ENCODE data around the gene IRF2BP2. TPM values are rescaled to one million over a fixed set of nuclear protein-coding genes. Genes with fewer than 3 reads are reported as not detected.
"Not testable (repeated sequence)": the region's sequence is repeated elsewhere in the genome, so short reads cannot be mapped to it uniquely, and the experiment has no call there.

Gene IRF2BP2
- total and polyA plus RNA-seq, 4 donors = 49.3 to 197 (median 110) TPM

- Histone ChIP-seq H3K9ac (ENCODE audit: insufficient read depth in 1 of 2, low read length in 2 of 2) (no peak overlapping the region), H3K27me3 (ENCODE audit: control insufficient read depth in 3 of 3, insufficient read depth in 3 of 3, low read length in 2 of 3) (no peaks in the 10 kb centered on the region), H3K9me3 (ENCODE audit: control insufficient read depth in 4 of 4, insufficient read depth in 3 of 4, low read length in 3 of 4) (no peaks in the 10 kb centered on the region), H3K27ac (ENCODE audit: low read depth in 1 of 2, low read length in 1 of 2) (no peak overlapping the region), H3K36me3 (ENCODE audit: control insufficient read depth in 4 of 4, insufficient read depth in 4 of 4, low read length in 4 of 4) (no peaks in the 10 kb centered on the region), H3K4me3 (no peak overlapping the region), H3K4me1 (ENCODE audit: control insufficient read depth in 5 of 5, insufficient read depth in 5 of 5, low read length in 5 of 5) (peaks cover 0 to 10% (median 3%) of the 10 kb centered on the region in 5 donors)
- no peak for TF ChIP-seq CTCF (IDR thresholded peaks at IDR 0.05; ENCODE audit: control extremely low read depth, extremely low read depth)
- WGBS, 2 donors = 73 to 86% methylated on average over 4 of the region's 4 CpGs
- ATAC-seq (ENCODE audit: insufficient read depth, low FRiP score) = no peak
- no peak for DNase-seq
Measured at GRCh38 chr1:234638832-234639799, 29.1 kb upstream of the IRF2BP2 start.

- not testable (repeated sequence) for H3K27me3 ChIP-seq (ENCODE audit: control insufficient read depth in 3 of 3, insufficient read depth in 3 of 3, low read length in 2 of 3); H3K36me3 ChIP-seq (ENCODE audit: control insufficient read depth in 4 of 4, insufficient read depth in 4 of 4, low read length in 4 of 4); H3K27ac ChIP-seq (ENCODE audit: low read depth in 1 of 2, low read length in 1 of 2); H3K4me3 ChIP-seq; ATAC-seq (ENCODE audit: insufficient read depth, low FRiP score); H3K9me3 ChIP-seq (ENCODE audit: control insufficient read depth in 4 of 4, insufficient read depth in 3 of 4, low read length in 3 of 4); DNase-seq; H3K9ac ChIP-seq (ENCODE audit: insufficient read depth in 1 of 2, low read length in 2 of 2); H3K4me1 ChIP-seq (ENCODE audit: control insufficient read depth in 5 of 5, insufficient read depth in 5 of 5, low read length in 5 of 5)
- WGBS, 2 donors = 90 to 91% methylated on average over 9 of the region's 9 CpGs
Measured at GRCh38 chr1:234634922-234635321, 24.9 kb upstream of the IRF2BP2 start.

GRCh38 chr1:234634387-234634786, 24.4 kb upstream of the IRF2BP2 start:
- Histone ChIP-seq H3K27ac (ENCODE audit: low read depth in 1 of 2, low read length in 1 of 2) (no peak overlapping the region), H3K4me3 (no peak overlapping the region), H3K36me3 (ENCODE audit: control insufficient read depth in 4 of 4, insufficient read depth in 4 of 4, low read length in 4 of 4) (no peaks in the 10 kb centered on the region), H3K27me3 (ENCODE audit: control insufficient read depth in 3 of 3, insufficient read depth in 3 of 3, low read length in 2 of 3) (no peaks in the 10 kb centered on the region), H3K9ac (ENCODE audit: insufficient read depth in 1 of 2, low read length in 2 of 2) (no peak overlapping the region), H3K4me1 (ENCODE audit: control insufficient read depth in 5 of 5, insufficient read depth in 5 of 5, low read length in 5 of 5) (no peaks in the 10 kb centered on the region), H3K9me3 (ENCODE audit: control insufficient read depth in 4 of 4, insufficient read depth in 3 of 4, low read length in 3 of 4) (no peaks in the 10 kb centered on the region)
- 83 to 89% methylated on average over 7 of the region's 7 CpGs for WGBS, 2 donors
- ATAC-seq (ENCODE audit: insufficient read depth, low FRiP score) (no peak), DNase-seq (no peak)
- no peak for TF ChIP-seq CTCF (IDR thresholded peaks at IDR 0.05; ENCODE audit: control extremely low read depth, extremely low read depth)

- TF ChIP-seq CTCF (IDR thresholded peaks at IDR 0.05; ENCODE audit: control extremely low read depth, extremely low read depth) = no peak
- no peak for ATAC-seq (ENCODE audit: insufficient read depth, low FRiP score)
- Histone ChIP-seq H3K9ac (ENCODE audit: insufficient read depth in 1 of 2, low read length in 2 of 2) (no peak overlapping the region), H3K27me3 (ENCODE audit: control insufficient read depth in 3 of 3, insufficient read depth in 3 of 3, low read length in 2 of 3) (no peaks in the 10 kb centered on the region), H3K4me3 (no peak overlapping the region), H3K27ac (ENCODE audit: low read depth in 1 of 2, low read length in 1 of 2) (no peak overlapping the region), H3K9me3 (ENCODE audit: control insufficient read depth in 4 of 4, insufficient read depth in 3 of 4, low read length in 3 of 4) (no peaks in the 10 kb centered on the region), H3K36me3 (ENCODE audit: control insufficient read depth in 4 of 4, insufficient read depth in 4 of 4, low read length in 4 of 4) (no peaks in the 10 kb centered on the region), H3K4me1 (ENCODE audit: control insufficient read depth in 5 of 5, insufficient read depth in 5 of 5, low read length in 5 of 5) (no peaks in the 10 kb centered on the region)
- 95% methylated on average over 6 of the region's 6 CpGs for WGBS, 2 donors
- DNase-seq = no peak
Measured at GRCh38 chr1:234633246-234634003, 23.4 kb upstream of the IRF2BP2 start.
